Keratinocyte (primary cell): ENCODE data around the gene NMNAT2. TPM values are rescaled to one million over a fixed set of nuclear protein-coding genes. Genes with fewer than 3 reads are reported as not detected.

Experiments used
- DNase-seq: peaks from one replicate; pipeline ENCODE4 v3.0.0-alpha.2; 2011; ENCODE audit warnings: low read depth, missing footprints, low spot score
- FAIRE-seq: peaks from 2 replicates; lab custom pipeline; 2011; peaks lifted over from hg19 to GRCh38; lab: Jason Lieb, UNC
- H2AFZ ChIP-seq: 2 replicates; pipeline ENCODE4 v1.6.0; 2012; ENCODE audit warnings: low read length, control low read depth, inconsistent platforms; ENCODE audit not compliant: control insufficient read depth
- H3K27ac ChIP-seq: 2 replicates; pipeline ENCODE4 v1.5.1; 2011; ENCODE audit warnings: low read length; ENCODE audit not compliant: control insufficient read depth, insufficient read depth
- H3K27me3 ChIP-seq: 3 replicates; pipeline ENCODE4 v1.6.0; 2011; ENCODE audit warnings: low read length; ENCODE audit not compliant: control insufficient read depth, insufficient read depth; ENCODE audit errors: extremely low read depth
- H3K36me3 ChIP-seq, 2 experiments: 2 replicates in 1 of 2; 3 replicates in 1 of 2; pipeline ENCODE4 v1.5.1; 2011; ENCODE audit warnings: low read length in 2 of 2, mild to moderate bottlenecking in 1 of 2; ENCODE audit not compliant: control insufficient read depth in 2 of 2, insufficient read depth in 2 of 2; ENCODE audit errors: extremely low read depth in 1 of 2
- H3K4me1 ChIP-seq: 3 replicates; pipeline ENCODE4 v1.5.1; 2011; ENCODE audit warnings: low read length; ENCODE audit not compliant: control insufficient read depth, insufficient read depth; ENCODE audit errors: extremely low read depth
- H3K4me2 ChIP-seq: 3 replicates; pipeline ENCODE4 v1.6.0; 2011; ENCODE audit warnings: low read depth, low read length; ENCODE audit not compliant: control insufficient read depth, insufficient read depth; ENCODE audit errors: extremely low read depth
- H3K4me3 ChIP-seq, 3 experiments: fragments of 200-600 bp in 1 of 3; sonication (generic) in 1 of 3; 2 replicates in 2 of 3; 3 replicates in 1 of 3; pipeline ENCODE4 v1.5.1; 2011 to 2016; ENCODE audit warnings: low read length in 3 of 3, mild to moderate bottlenecking in 3 of 3, control low read depth in 2 of 3, inconsistent platforms in 1 of 3, low read depth in 1 of 3, mixed read lengths in 1 of 3, mixed run types in 1 of 3, moderate library complexity in 1 of 3; ENCODE audit not compliant: control insufficient read depth in 2 of 3, insufficient read depth in 2 of 3; ENCODE audit errors: extremely low read depth in 1 of 3
- H3K79me2 ChIP-seq: 2 replicates; pipeline ENCODE4 v1.6.0; 2012; ENCODE audit warnings: low read length; ENCODE audit not compliant: control insufficient read depth, insufficient read depth
- H3K9ac ChIP-seq: 3 replicates; pipeline ENCODE4 v1.6.0; 2011; ENCODE audit warnings: low read length; ENCODE audit not compliant: control insufficient read depth, insufficient read depth; ENCODE audit errors: extremely low read depth
- H3K9me1 ChIP-seq: 3 replicates; pipeline ENCODE4 v1.6.0; 2011; ENCODE audit warnings: low read length; ENCODE audit not compliant: control insufficient read depth, insufficient read depth; ENCODE audit errors: extremely low read depth
- H3K9me3 ChIP-seq: 2 replicates; pipeline ENCODE4 v1.5.1; 2012; ENCODE audit warnings: low read depth, low read length; ENCODE audit not compliant: control insufficient read depth
- H4K20me1 ChIP-seq: 3 replicates; pipeline ENCODE4 v1.6.0; 2011; ENCODE audit warnings: low read length; ENCODE audit not compliant: control insufficient read depth, insufficient read depth; ENCODE audit errors: extremely low read depth
- EZH2 ChIP-seq: IDR thresholded peaks from one replicate; pipeline ENCODE4 v1.6.1; 2012; ENCODE audit warnings: inconsistent platforms, mild to moderate bottlenecking, low read length, moderate library complexity
- dilution Hi-C: fragments of 300-500 bp; cut with MboI; formaldehyde crosslinking; loops from one replicate; pipeline ENCODE4 v1.7.0; 2020; ENCODE audit warnings: low sequenced_read_pairs; ENCODE audit not compliant: extremely low pct_ligation_motif_present
- polyA plus RNA-seq, 5 experiments: library from polyadenylated mRNA; depleted of rRNA in 3 of 5; stranded (reverse) in 3 of 5; stranded (forward) in 1 of 5; unstranded in 1 of 5; fragments of >200 nt; gene quantifications; 1 replicate in 1 of 5; 2 replicates in 3 of 5; 3 replicates in 1 of 5; pipeline versions ENCODE4 v1.2.1 to v1.2.3, GENCODE V29; 2011 to 2012; ENCODE audit warnings: missing spikeins in 2 of 5, low read depth in 1 of 5, low replicate concordance in 1 of 5
- TF ChIP-seq, protein P1 (sequence below), 3 experiments: IDR thresholded peaks in 1 of 3; conservative IDR thresholded peaks in 1 of 3; optimal IDR thresholded peaks in 1 of 3; 2 replicates in 2 of 3; 3 replicates in 1 of 3; pipeline versions ENCODE3 to v1.5.1; 2011; ENCODE audit warnings: low read length in 3 of 3, mild to moderate bottlenecking in 3 of 3, moderate library complexity in 2 of 3, control low read depth in 1 of 3, inconsistent platforms in 1 of 3; ENCODE audit not compliant: insufficient read depth in 2 of 3; ENCODE audit errors: extremely low read depth in 1 of 3

The NMNAT2 gene
- polyA plus RNA-seq, 1 donor (not counting 4 experiments of a cell fraction or from before 2014, with no cell fraction given): 0.72 TPM

DNA sequence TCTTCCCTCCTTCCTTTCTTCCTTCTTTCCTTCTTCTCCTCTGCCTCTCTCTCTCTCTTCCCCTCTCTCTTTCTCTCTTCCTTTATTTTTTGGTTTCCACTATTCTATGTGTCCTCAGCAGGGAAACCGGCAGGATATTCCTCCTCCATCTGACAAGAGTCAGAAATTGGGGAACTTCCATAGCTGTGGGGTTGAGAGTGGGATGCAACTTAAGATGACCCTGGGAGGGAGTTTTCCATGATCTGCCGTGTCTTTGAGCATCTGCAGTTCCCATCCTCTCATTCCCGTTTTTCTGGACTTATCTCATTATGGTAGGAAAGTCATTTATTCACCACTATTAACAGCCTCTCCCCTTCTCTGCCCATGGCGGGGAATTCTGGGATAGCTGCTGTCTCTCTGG lies 98.6 kb downstream of the NMNAT2 start:
- Histone ChIP-seq H3K9me3 (no peaks in the 10 kb centered on the region), H3K27me3 (no peaks in the 10 kb centered on the region), H3K36me3 (no peaks in the 10 kb centered on the region), H3K4me3 (no peak overlapping the region), H3K4me1 (peaks cover 14% of the 10 kb centered on the region), H3K9ac (no peak overlapping the region), H3K9me1 (no peaks in the 10 kb centered on the region), H4K20me1 (no peaks in the 10 kb centered on the region), H3K4me2 (no peak overlapping the region), H2AFZ (no peak overlapping the region), H3K79me2 (no peaks in the 10 kb centered on the region), H3K27ac (no peak overlapping the region)
- dilution Hi-C loops: no loop called here
- FAIRE-seq (no peak), DNase-seq (no peak)
- TF ChIP-seq, protein P1, sequence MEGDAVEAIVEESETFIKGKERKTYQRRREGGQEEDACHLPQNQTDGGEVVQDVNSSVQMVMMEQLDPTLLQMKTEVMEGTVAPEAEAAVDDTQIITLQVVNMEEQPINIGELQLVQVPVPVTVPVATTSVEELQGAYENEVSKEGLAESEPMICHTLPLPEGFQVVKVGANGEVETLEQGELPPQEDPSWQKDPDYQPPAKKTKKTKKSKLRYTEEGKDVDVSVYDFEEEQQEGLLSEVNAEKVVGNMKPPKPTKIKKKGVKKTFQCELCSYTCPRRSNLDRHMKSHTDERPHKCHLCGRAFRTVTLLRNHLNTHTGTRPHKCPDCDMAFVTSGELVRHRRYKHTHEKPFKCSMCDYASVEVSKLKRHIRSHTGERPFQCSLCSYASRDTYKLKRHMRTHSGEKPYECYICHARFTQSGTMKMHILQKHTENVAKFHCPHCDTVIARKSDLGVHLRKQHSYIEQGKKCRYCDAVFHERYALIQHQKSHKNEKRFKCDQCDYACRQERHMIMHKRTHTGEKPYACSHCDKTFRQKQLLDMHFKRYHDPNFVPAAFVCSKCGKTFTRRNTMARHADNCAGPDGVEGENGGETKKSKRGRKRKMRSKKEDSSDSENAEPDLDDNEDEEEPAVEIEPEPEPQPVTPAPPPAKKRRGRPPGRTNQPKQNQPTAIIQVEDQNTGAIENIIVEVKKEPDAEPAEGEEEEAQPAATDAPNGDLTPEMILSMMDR (optimal IDR thresholded peaks at IDR 0.05 in 1 of 3, IDR thresholded peaks at IDR 0.05 in 1 of 3, conservative IDR thresholded peaks at IDR 0.05 in 1 of 3; ENCODE audit: extremely low read depth in 1 of 3, insufficient read depth in 2 of 3, low read length in 3 of 3): no peak
- no peak for TF ChIP-seq EZH2

DNA sequence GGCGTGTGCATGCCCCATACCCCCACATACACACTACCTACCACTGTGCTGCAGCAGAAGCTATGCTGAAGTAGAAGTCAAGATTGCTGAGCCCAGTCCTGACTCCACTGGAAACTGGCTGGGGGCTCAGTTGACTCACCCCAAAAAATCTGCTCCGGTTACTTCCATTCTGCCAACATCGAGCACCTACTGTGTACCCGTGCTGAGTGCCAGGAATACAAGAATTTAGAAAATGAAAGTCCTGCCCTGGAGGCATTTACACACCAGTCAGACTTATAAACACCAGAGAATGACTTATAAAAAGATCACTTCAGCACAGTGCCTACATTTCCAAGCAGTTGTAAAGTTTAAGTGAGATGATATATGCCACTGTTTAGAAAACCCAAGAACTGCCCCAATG lies 99.1 kb downstream of the NMNAT2 start:
- Histone ChIP-seq H3K9ac (no peak overlapping the region), H3K4me2 (peak overlapping the region; percentile 10), H3K36me3 (no peaks in the 10 kb centered on the region), H2AFZ (no peak overlapping the region), H3K4me1 (peaks cover 19% of the 10 kb centered on the region), H3K79me2 (no peaks in the 10 kb centered on the region), H3K9me1 (no peaks in the 10 kb centered on the region), H3K4me3 (no peak overlapping the region), H3K9me3 (no peaks in the 10 kb centered on the region), H3K27ac (no peak overlapping the region), H4K20me1 (no peaks in the 10 kb centered on the region), H3K27me3 (no peaks in the 10 kb centered on the region)
- FAIRE-seq (no peak), DNase-seq (no peak)
- TF ChIP-seq, protein P1 (optimal IDR thresholded peaks at IDR 0.05 in 1 of 3, IDR thresholded peaks at IDR 0.05 in 1 of 3, conservative IDR thresholded peaks at IDR 0.05 in 1 of 3; ENCODE audit: extremely low read depth in 1 of 3, insufficient read depth in 2 of 3, low read length in 3 of 3): no peak
- TF ChIP-seq EZH2: no peak
- dilution Hi-C loops: no loop called here
